Activated CD4-positive, alpha-beta T cell treated with anti-CD3 and anti-CD28 coated beads for 36 hours (primary cell): ENCODE results near the gene TNFRSF8. TPM values are rescaled to one million over a fixed set of nuclear protein-coding genes. Genes with fewer than 3 reads are reported as not detected.

Experiments
- ATAC-seq: fragments of 200-7000 bp; cut with Tn5 transposase; one replicate; pipeline ENCODE4 v1.10.0; 2021; ENCODE audit warnings: mild to moderate bottlenecking, moderate library complexity
- CTCF ChIA-PET: fragments of 350-600 bp; sonication (Branson Sonifier 250); formaldehyde crosslinking; loops from one replicate; lab custom pipeline; 2021; ENCODE audit warnings: antibody characterized with exemption; lab: Charles Lee
- POLR2A ChIA-PET: fragments of 350-600 bp; sonication (Branson Sonifier 250); formaldehyde crosslinking; loops from one replicate; lab custom pipeline; 2021; ENCODE audit warnings: antibody characterized with exemption, inconsistent platforms; lab: Charles Lee
- DNase-seq: peaks from one replicate; pipeline ENCODE4 v3.0.0-alpha.2; 2020
- H3K27ac Mint-ChIP-seq: one replicate; pipeline ENCODE4 v1.8.0; 2021; ENCODE audit warnings: mixed read lengths
- H3K27me3 Mint-ChIP-seq: one replicate; pipeline ENCODE4 v1.8.0; 2021; ENCODE audit warnings: mixed read lengths
- H3K36me3 Mint-ChIP-seq: one replicate; pipeline ENCODE4 v1.8.0; 2021; ENCODE audit warnings: low read depth, mixed read lengths
- H3K4me1 Mint-ChIP-seq: one replicate; pipeline ENCODE4 v1.8.0; 2021; ENCODE audit warnings: mixed read lengths
- H3K4me3 Mint-ChIP-seq: one replicate; pipeline ENCODE4 v1.8.0; 2021; ENCODE audit warnings: mild to moderate bottlenecking, moderate library complexity, mixed read lengths
- H3K9me3 Mint-ChIP-seq: one replicate; pipeline ENCODE4 v1.8.0; 2021; ENCODE audit warnings: low read depth, mixed read lengths
- intact Hi-C, 2 experiments: fragments of 100-400 bp; cut with DNase I in 1 of 2; cut with micrococcal nuclease in 1 of 2; formaldehyde crosslinking; loops; one replicate each; pipeline versions ENCODE4 v1.14.2 to v1.15.1; 2022 to 2024; cut with DNase I, micrococcal nuclease
- total RNA-seq, 2 experiments: library from RNA; stranded (reverse); gene quantifications; one replicate each; pipeline ENCODE4 v1.2.3, GENCODE V29; 2021

TNFRSF8 gene
- total RNA-seq, 2 experiments from 2014 or later, result 15.7 to 16.3 TPM

GRCh38 chr1:12114916-12115315, 51.8 kb downstream of the TNFRSF8 start:
- Mint-ChIP-seq H3K4me1 (peaks cover 5% of the 10 kb centered on the region), H3K9me3 (no peaks in the 10 kb centered on the region), H3K36me3 (peaks cover 4% of the 10 kb centered on the region), H3K27me3 (no peaks in the 10 kb centered on the region), H3K27ac (no peak overlapping the region), H3K4me3 (no peak overlapping the region)
- ChIA-PET CTCF (interaction anchor here (2.1 kb wide), 1 partner anchor 9 kb away, joined by 14 read pairs; no protein-coding TSS in a partner anchor), POLR2A (no interaction called here)
- intact Hi-C loops, result no loop called here
- DNase-seq (no peak), ATAC-seq (no peak)

GRCh38 chr1:12121212-12122003, 58.3 kb downstream of the TNFRSF8 start:
- Mint-ChIP-seq H3K4me1 (peaks cover 28% of the 10 kb centered on the region), H3K9me3 (peaks cover 3% of the 10 kb centered on the region), H3K36me3 (peaks cover 6% of the 10 kb centered on the region), H3K27ac (no peak overlapping the region), H3K4me3 (no peak overlapping the region), H3K27me3 (no peaks in the 10 kb centered on the region)
- ChIA-PET POLR2A (no interaction called here), CTCF (interaction anchor here (0.7 to 11.1 kb wide), 7 partner anchors 39 to 143 kb away, joined by 3 to 265 read pairs (median 3); no protein-coding TSS in a partner anchor)
- intact Hi-C loops, result no loop called here
- DNase-seq (no peak), ATAC-seq (no peak)

- peaks cover 46% of the 10 kb centered on the region for H3K4me1 Mint-ChIP-seq
- ChIA-PET POLR2A (interaction anchor here (0.7 kb wide), 1 partner anchor 143 kb away, joined by 3 read pairs; the partner anchor contains the start of gene MFN2), CTCF (interaction anchor here (0.7 to 11.1 kb wide), 9 partner anchors 9 to 536 kb away, joined by 3 to 265 read pairs (median 9); partner anchors contain the start of gene VPS13D)
- no peak overlapping the region for H3K4me3 Mint-ChIP-seq
- no peaks in the 10 kb centered on the region for H3K27me3 Mint-ChIP-seq
- no peak for ATAC-seq
- no peak for DNase-seq
- no peak overlapping the region for H3K27ac Mint-ChIP-seq
- H3K36me3 Mint-ChIP-seq, result peaks cover 6% of the 10 kb centered on the region
- intact Hi-C loops, result no loop called here
- H3K9me3 Mint-ChIP-seq, result peaks cover 3% of the 10 kb centered on the region
Observed at GRCh38 chr1:12123172-12123571, 60.1 kb downstream of the TNFRSF8 start.

- CTCF ChIA-PET, result interaction anchor here (0.6 to 11.1 kb wide), 64 partner anchors 10 to 1915 kb away, joined by 3 to 265 read pairs (median 6); partner anchors contain the start of genes KIF1B, TNFRSF1B and VPS13D
- POLR2A ChIA-PET, result interaction anchor here (0.6 to 2.3 kb wide), 5 partner anchors 50 to 151 kb away, joined by 3 to 6 read pairs (median 3); no protein-coding TSS in a partner anchor
- DNase-seq, result peak; percentile 86
- H3K27ac Mint-ChIP-seq, result peak overlapping the region; percentile 20
- H3K4me3 Mint-ChIP-seq, result no peak overlapping the region
- peaks cover 49% of the 10 kb centered on the region for H3K4me1 Mint-ChIP-seq
- H3K27me3 Mint-ChIP-seq, result no peaks in the 10 kb centered on the region
- peaks cover 4% of the 10 kb centered on the region for H3K36me3 Mint-ChIP-seq
- peak; percentile 35 for ATAC-seq
- peaks cover 3% of the 10 kb centered on the region for H3K9me3 Mint-ChIP-seq
- intact Hi-C loops, result loop anchor here (1.0 to 5.0 kb wide), 7 partner anchors 37 to 493 kb away; partner anchors contain the start of genes DHRS3 (in 1 of the 2) and VPS13D (in 1 of the 2)
Observed at GRCh38 chr1:12124693-12125421, 61.8 kb downstream of the TNFRSF8 start.

GRCh38 chr1:12125422-12126355, 62.6 kb downstream of the TNFRSF8 start:
- Mint-ChIP-seq H3K27ac (peak overlapping the region; percentile 60), H3K27me3 (no peaks in the 10 kb centered on the region), H3K36me3 (peaks cover 4% of the 10 kb centered on the region), H3K4me3 (no peak overlapping the region), H3K4me1 (peaks cover 53% of the 10 kb centered on the region), H3K9me3 (no peaks in the 10 kb centered on the region)
- ChIA-PET CTCF (interaction anchor here (0.6 to 11.1 kb wide), 40 partner anchors 8 to 534 kb away, joined by 3 to 265 read pairs (median 9); partner anchors contain the start of genes TNFRSF1B and VPS13D), POLR2A (interaction anchor here (1.1 to 2.3 kb wide), 2 partner anchors 49 to 52 kb away, joined by 3 to 6 read pairs; no protein-coding TSS in a partner anchor)
- intact Hi-C loops, result loop anchor here (1.0 to 5.0 kb wide), 4 partner anchors 37 to 493 kb away; partner anchors contain the start of gene DHRS3 (in 1 of the 2)
- DNase-seq, result no peak
- ATAC-seq, result no peak

GRCh38 chr1:12126781-12127180, 63.7 kb downstream of the TNFRSF8 start:
- H3K4me3 Mint-ChIP-seq, result no peak overlapping the region

GRCh38 chr1:12127206-12127810, 64.2 kb downstream of the TNFRSF8 start:
- intact Hi-C loops, result loop anchor here (1.0 to 5.0 kb wide), 3 partner anchors 30 to 50 kb away; no protein-coding TSS in a partner anchor
- Mint-ChIP-seq H3K4me1 (peaks cover 48% of the 10 kb centered on the region), H3K27me3 (no peaks in the 10 kb centered on the region), H3K4me3 (peak overlapping the region; percentile 38), H3K27ac (peak overlapping the region; percentile 88), H3K9me3 (no peaks in the 10 kb centered on the region), H3K36me3 (peaks cover 1% of the 10 kb centered on the region)
- ChIA-PET CTCF (interaction anchor here (0.6 to 11.1 kb wide), 8 partner anchors 13 to 117 kb away, joined by 3 to 265 read pairs (median 6); no protein-coding TSS in a partner anchor), POLR2A (interaction anchor here (1.0 kb wide), 1 partner anchor 51 kb away, joined by 3 read pairs; no protein-coding TSS in a partner anchor)
- ATAC-seq, result peak; percentile 73
- peak; percentile 57 for DNase-seq

More at GRCh38 chr1:12126781-12127180, 63.7 kb downstream of the TNFRSF8 start:
- no peaks in the 10 kb centered on the region for H3K9me3 Mint-ChIP-seq
- POLR2A ChIA-PET, result no interaction called here
- ATAC-seq (no peak), DNase-seq (no peak)
- H3K27me3 Mint-ChIP-seq, result no peaks in the 10 kb centered on the region
- peak overlapping the region; percentile 88 for H3K27ac Mint-ChIP-seq
- intact Hi-C loops, result loop anchor here (1.0 to 5.0 kb wide), 3 partner anchors 31 to 51 kb away; no protein-coding TSS in a partner anchor
- peaks cover 44% of the 10 kb centered on the region for H3K4me1 Mint-ChIP-seq
- CTCF ChIA-PET, result interaction anchor here (0.6 to 11.1 kb wide), 9 partner anchors 13 to 125 kb away, joined by 3 to 265 read pairs (median 7); no protein-coding TSS in a partner anchor
- peaks cover 1% of the 10 kb centered on the region for H3K36me3 Mint-ChIP-seq

GRCh38 chr1:12128120-12128519, 65.0 kb downstream of the TNFRSF8 start:
- DNase-seq (no peak), ATAC-seq (no peak)
- H3K36me3 Mint-ChIP-seq, result peaks cover 1% of the 10 kb centered on the region
- no peaks in the 10 kb centered on the region for H3K9me3 Mint-ChIP-seq
- H3K4me1 Mint-ChIP-seq, result peaks cover 56% of the 10 kb centered on the region
- no peaks in the 10 kb centered on the region for H3K27me3 Mint-ChIP-seq
- ChIA-PET POLR2A (interaction anchor here (0.5 to 1.0 kb wide), 2 partner anchors 32 to 50 kb away, joined by 3 to 9 read pairs; no protein-coding TSS in a partner anchor), CTCF (interaction anchor here (0.8 to 11.1 kb wide), 6 partner anchors 12 to 85 kb away, joined by 3 to 265 read pairs (median 6); no protein-coding TSS in a partner anchor)
- intact Hi-C loops, result loop anchor here in 1 of 2 experiments (5.0 kb wide), 2 partner anchors 34 to 49 kb away; no protein-coding TSS in a partner anchor
- peak overlapping the region; percentile 88 for H3K27ac Mint-ChIP-seq
- H3K4me3 Mint-ChIP-seq, result peak overlapping the region; percentile 38

GRCh38 chr1:12129624-12130023, 66.5 kb downstream of the TNFRSF8 start:
- no peaks in the 10 kb centered on the region for H3K27me3 Mint-ChIP-seq
- DNase-seq (no peak), ATAC-seq (no peak)
- POLR2A ChIA-PET, result no interaction called here
- H3K4me1 Mint-ChIP-seq, result peaks cover 65% of the 10 kb centered on the region
- H3K9me3 Mint-ChIP-seq, result no peaks in the 10 kb centered on the region
- H3K27ac Mint-ChIP-seq, result no peak overlapping the region
- CTCF ChIA-PET, result interaction anchor here (0.7 to 1.0 kb wide), 2 partner anchors 77 to 347 kb away, joined by 3 read pairs; no protein-coding TSS in a partner anchor
- intact Hi-C loops, result loop anchor here in 1 of 2 experiments (5.0 kb wide), 2 partner anchors 33 to 48 kb away; no protein-coding TSS in a partner anchor
- H3K4me3 Mint-ChIP-seq, result no peak overlapping the region
- H3K36me3 Mint-ChIP-seq, result peaks cover 6% of the 10 kb centered on the region
